ENCODE results near the gene GGTLC3. TPM values are rescaled to one million over a fixed set of nuclear protein-coding genes. Genes with fewer than 3 reads are reported as not detected.
"Not testable (repeated sequence)": the region's sequence is repeated elsewhere in the genome, so short reads cannot be mapped to it uniquely, and the experiment has no call there.

Gene GGTLC3
- total RNA-seq, 1 experiment from 2014 or later, result not detected

DNA sequence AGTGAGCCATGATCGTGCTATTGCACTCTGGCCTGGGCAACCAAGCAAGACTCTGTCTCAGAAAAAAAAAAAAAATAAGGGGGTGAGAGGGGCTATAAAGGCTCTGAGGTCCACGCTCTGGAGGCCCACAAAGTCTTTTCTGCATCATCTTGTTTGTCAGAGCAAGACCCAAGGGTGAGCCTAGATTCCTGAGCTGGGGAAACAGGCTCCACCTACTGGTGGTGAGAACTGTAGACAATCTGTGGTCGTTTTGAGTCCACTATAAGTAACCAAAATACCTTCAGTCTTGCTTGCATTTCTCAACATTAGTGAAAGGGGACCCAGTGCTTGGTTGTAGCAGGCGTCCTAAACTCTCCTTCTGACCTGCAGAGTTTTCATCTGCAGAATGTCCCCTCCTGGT, 5.4 kb upstream of the GGTLC3 start:
- H3K23me2 ChIP-seq (ENCODE audit: insufficient read length, low read depth, low read length, poor library complexity, severe bottlenecking); H2BK20ac ChIP-seq (ENCODE audit: low read depth, low read length, poor library complexity, severe bottlenecking); H3K4me3 Mint-ChIP-seq; H3K9me3 ChIP-seq (ENCODE audit: control insufficient read depth, low read depth, low read length); H2BK5ac ChIP-seq (ENCODE audit: insufficient read length, low read length); H3T11ph ChIP-seq (ENCODE audit: low read length); H2AK5ac ChIP-seq (ENCODE audit: insufficient read length, low read length); H3K27me3 Mint-ChIP-seq (ENCODE audit: low read depth); H3K79me1 ChIP-seq (ENCODE audit: insufficient read depth, low read depth, low read length, poor library complexity, severe bottlenecking); H2BK12ac ChIP-seq (ENCODE audit: insufficient read length, low read depth, low read length); H2AFZ ChIP-seq (ENCODE audit: low read length); H3K4me1 Mint-ChIP-seq; H3K4me1 ChIP-seq (ENCODE audit: insufficient read depth, low read length); H3K9ac ChIP-seq (ENCODE audit: extremely low read depth, insufficient read length, low read length); H3K27ac ChIP-seq (ENCODE audit: insufficient read length, low read depth, low read length); H4K8ac ChIP-seq (replicated peaks; ENCODE audit: insufficient read length, low read depth, low read length); H3K27me3 ChIP-seq (ENCODE audit: insufficient read depth, low read length); H2BK120ac ChIP-seq (ENCODE audit: low read depth, low read length, poor library complexity, severe bottlenecking); H3K56ac ChIP-seq (ENCODE audit: insufficient read length, low read depth, low read length); H3K4ac ChIP-seq (ENCODE audit: low read depth, low read length); H3K79me2 ChIP-seq (ENCODE audit: insufficient read depth, low read length); H4K20me1 ChIP-seq (ENCODE audit: control insufficient read depth, insufficient read depth, insufficient read length); H3K9me3 Mint-ChIP-seq; H3K14ac ChIP-seq (ENCODE audit: insufficient read depth, low read length); H3K18ac ChIP-seq (ENCODE audit: insufficient read length, low read depth, low read length); H3K36me3 Mint-ChIP-seq (ENCODE audit: insufficient read depth in 1 of 3, low read depth in 3 of 3); H3K23ac ChIP-seq (ENCODE audit: insufficient read length, low read depth, low read length); H4K5ac ChIP-seq (ENCODE audit: insufficient read length, low read depth, low read length); H3K27ac Mint-ChIP-seq; H2BK15ac ChIP-seq (ENCODE audit: low read depth, low read length); H3K4me2 ChIP-seq (ENCODE audit: insufficient read depth, insufficient read length, low read length); DNase-seq; H4K91ac ChIP-seq (ENCODE audit: insufficient read length, low read depth, low read length): not testable (repeated sequence)
- no CpG with 5 or more reads among the region's 4 CpGs for WGBS (ENCODE audit: extremely low coverage, insufficient read length, low lambda C conversion rate)

DNA sequence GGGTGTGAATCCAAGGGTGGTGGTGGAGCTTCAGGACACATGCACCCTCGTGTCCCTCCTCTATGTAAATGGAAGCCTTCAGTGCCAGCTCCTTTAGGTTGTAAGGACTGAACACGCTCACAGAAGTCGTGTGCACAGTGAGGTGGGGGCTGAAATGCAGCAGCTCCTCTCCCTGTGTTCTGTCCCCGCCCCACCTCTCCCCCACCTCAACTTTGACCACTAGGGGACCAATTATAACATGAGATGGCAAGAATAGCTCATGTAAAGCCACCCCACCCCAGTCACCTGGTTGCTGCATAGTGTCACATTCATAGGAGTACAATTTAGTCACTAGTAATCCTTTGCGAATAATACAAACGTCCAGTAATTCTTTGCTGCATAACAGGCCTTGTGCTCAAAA, 4.8 kb upstream of the GGTLC3 start:
- H3K79me1 ChIP-seq (ENCODE audit: insufficient read depth, low read depth, low read length, poor library complexity, severe bottlenecking); H3K27me3 ChIP-seq (ENCODE audit: insufficient read depth, low read length); H3K56ac ChIP-seq (ENCODE audit: insufficient read length, low read depth, low read length); H3K4me1 ChIP-seq (ENCODE audit: insufficient read depth, low read length); H3K27ac ChIP-seq (ENCODE audit: insufficient read length, low read depth, low read length); H2AK5ac ChIP-seq (ENCODE audit: insufficient read length, low read length); H2BK20ac ChIP-seq (ENCODE audit: low read depth, low read length, poor library complexity, severe bottlenecking); H3K23ac ChIP-seq (ENCODE audit: insufficient read length, low read depth, low read length); H4K5ac ChIP-seq (ENCODE audit: insufficient read length, low read depth, low read length); H3K4me2 ChIP-seq (ENCODE audit: insufficient read depth, insufficient read length, low read length); H4K8ac ChIP-seq (replicated peaks; ENCODE audit: insufficient read length, low read depth, low read length); H3K4me3 Mint-ChIP-seq; H3T11ph ChIP-seq (ENCODE audit: low read length); H3K4me1 Mint-ChIP-seq; H3K79me2 ChIP-seq (ENCODE audit: insufficient read depth, low read length); H2AFZ ChIP-seq (ENCODE audit: low read length); H2BK120ac ChIP-seq (ENCODE audit: low read depth, low read length, poor library complexity, severe bottlenecking); H4K20me1 ChIP-seq (ENCODE audit: control insufficient read depth, insufficient read depth, insufficient read length); H3K14ac ChIP-seq (ENCODE audit: insufficient read depth, low read length); H3K36me3 Mint-ChIP-seq (ENCODE audit: insufficient read depth in 1 of 3, low read depth in 3 of 3); H3K4ac ChIP-seq (ENCODE audit: low read depth, low read length); H3K27ac Mint-ChIP-seq; H3K9ac ChIP-seq (ENCODE audit: extremely low read depth, insufficient read length, low read length); H2BK5ac ChIP-seq (ENCODE audit: insufficient read length, low read length); H3K27me3 Mint-ChIP-seq (ENCODE audit: low read depth); H4K91ac ChIP-seq (ENCODE audit: insufficient read length, low read depth, low read length); DNase-seq; H3K9me3 ChIP-seq (ENCODE audit: control insufficient read depth, low read depth, low read length); H3K18ac ChIP-seq (ENCODE audit: insufficient read length, low read depth, low read length); H3K23me2 ChIP-seq (ENCODE audit: insufficient read length, low read depth, low read length, poor library complexity, severe bottlenecking); H2BK15ac ChIP-seq (ENCODE audit: low read depth, low read length); H2BK12ac ChIP-seq (ENCODE audit: insufficient read length, low read depth, low read length); H3K9me3 Mint-ChIP-seq: not testable (repeated sequence)
- no CpG with 5 or more reads among the region's 6 CpGs for WGBS (ENCODE audit: extremely low coverage, insufficient read length, low lambda C conversion rate)
